Loucy (cell line): ENCODE results near the gene TMEM217.

Source experiments
- EZH2phosphoT487 ChIP-seq: fragments of 200-600 bp; IDR thresholded peaks from 2 replicates; pipeline ENCODE4 v1.6.1; 2018; ENCODE audit warnings: antibody characterized with exemption, mild to moderate bottlenecking, moderate library complexity, borderline replicate concordance
- TF ChIP-seq, protein P1 (sequence below): fragments of 200-600 bp; sonication (generic); conservative IDR thresholded peaks from 2 replicates; pipeline ENCODE4 v1.5.1; 2014; ENCODE audit warnings: mild to moderate bottlenecking, antibody characterized with exemption, low read length

DNA sequence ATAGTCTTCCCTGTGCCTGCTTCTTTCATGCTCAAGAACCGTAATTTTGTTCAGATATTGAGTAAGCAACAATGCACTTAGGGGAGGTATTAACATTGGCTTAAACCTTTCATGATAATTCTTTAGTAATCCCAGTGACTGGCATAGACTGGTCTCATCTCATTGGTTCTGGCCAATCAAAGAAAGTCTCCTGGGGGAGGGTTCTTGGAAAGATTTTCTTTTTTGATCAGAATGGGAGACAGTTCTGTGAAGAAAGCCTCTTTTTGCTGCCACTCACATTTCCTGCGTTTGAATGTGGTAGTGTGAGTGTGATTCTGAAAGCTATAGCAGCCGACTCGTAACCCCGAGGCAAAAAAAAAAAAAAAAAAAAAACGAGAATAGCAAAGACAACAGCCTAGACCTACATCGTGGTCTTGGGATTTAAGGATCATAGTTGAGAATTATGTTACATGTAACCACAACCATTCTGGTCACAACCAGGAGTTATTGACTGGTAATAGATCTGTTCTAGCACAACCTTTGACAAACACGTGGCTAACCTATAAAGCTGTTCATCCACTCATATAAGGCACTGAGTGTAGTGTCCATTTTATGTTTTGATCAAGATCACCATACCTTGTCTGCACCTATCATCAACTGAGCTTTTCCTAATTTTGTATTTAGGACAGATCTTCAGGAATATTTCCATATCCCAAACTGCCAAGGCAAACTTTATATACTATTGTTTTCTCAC, 15.1 kb upstream of the TMEM217 start:
- TF ChIP-seq, protein P1, sequence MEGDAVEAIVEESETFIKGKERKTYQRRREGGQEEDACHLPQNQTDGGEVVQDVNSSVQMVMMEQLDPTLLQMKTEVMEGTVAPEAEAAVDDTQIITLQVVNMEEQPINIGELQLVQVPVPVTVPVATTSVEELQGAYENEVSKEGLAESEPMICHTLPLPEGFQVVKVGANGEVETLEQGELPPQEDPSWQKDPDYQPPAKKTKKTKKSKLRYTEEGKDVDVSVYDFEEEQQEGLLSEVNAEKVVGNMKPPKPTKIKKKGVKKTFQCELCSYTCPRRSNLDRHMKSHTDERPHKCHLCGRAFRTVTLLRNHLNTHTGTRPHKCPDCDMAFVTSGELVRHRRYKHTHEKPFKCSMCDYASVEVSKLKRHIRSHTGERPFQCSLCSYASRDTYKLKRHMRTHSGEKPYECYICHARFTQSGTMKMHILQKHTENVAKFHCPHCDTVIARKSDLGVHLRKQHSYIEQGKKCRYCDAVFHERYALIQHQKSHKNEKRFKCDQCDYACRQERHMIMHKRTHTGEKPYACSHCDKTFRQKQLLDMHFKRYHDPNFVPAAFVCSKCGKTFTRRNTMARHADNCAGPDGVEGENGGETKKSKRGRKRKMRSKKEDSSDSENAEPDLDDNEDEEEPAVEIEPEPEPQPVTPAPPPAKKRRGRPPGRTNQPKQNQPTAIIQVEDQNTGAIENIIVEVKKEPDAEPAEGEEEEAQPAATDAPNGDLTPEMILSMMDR: no peak
- TF ChIP-seq EZH2phosphoT487: no peak
